Stimulated activated CD8-positive, alpha-beta memory T cell treated with anti-CD3 and anti-CD28 coated beads, Interleukin-15, amount 100 ng/mL, for 1 hour (primary cell): ENCODE measurements around the gene SPCS3.
"Not testable (repeated sequence)": the region's sequence is repeated elsewhere in the genome, so short reads cannot be mapped to it uniquely, and the experiment has no call there.

Source experiments
- DNase-seq: peaks from one replicate; pipeline ENCODE4 v3.0.0-alpha.2; 2020; ENCODE audit warnings: low read depth

The SPCS3 gene

DNA sequence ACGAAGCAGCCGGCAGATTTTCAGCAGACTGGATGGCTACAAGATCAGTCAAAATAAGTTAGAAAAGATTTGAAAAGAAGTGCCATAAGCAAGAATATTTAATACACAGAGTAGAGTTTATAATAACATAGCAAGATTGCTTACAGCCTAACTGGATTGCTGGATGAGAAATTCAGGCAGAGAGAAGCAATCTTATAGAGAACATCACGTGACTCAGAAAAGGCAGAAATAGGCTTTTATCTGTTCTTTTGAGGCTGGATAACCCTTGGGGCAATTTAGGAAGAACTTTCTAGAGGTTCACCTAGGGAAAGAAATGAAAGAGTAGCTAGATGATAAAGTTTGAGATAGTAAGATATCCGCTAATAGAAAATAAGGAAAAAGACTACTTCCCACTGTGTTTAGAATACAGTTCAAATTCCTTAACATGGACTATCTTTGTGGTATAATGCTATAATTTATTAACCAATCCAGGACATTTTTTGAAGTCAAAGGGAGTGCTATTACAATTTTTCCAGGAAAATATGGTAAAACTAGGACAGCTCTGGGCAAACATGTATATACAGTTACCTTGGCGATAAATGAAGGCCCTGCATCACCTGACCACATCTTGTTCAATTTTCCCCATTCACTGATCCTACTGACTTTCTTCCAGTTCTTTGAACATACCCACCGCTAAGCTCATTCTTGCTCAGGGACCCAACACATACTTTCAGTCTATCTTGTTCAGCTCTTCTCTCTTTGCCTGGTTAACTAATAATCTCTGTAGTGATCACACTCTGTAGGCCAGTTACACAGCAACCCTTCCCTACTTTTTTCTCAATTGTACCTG, 12.7 kb upstream of the SPCS3 start:
- DNase-seq = no peak

DNA sequence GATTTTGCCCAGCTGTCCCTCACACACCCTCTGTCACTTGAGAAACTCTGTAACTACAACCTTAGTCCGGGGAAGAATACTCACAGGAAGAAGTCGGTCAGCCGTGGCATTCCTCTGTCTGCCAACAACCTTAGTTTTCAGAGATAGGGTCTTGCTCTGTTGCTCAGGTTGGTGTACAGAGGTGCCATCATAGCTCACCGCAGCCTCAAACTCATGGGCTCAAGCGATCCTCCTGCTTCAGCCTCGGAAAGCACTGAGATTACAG, 12.2 kb upstream of the SPCS3 start:
- DNase-seq = no peak

DNA sequence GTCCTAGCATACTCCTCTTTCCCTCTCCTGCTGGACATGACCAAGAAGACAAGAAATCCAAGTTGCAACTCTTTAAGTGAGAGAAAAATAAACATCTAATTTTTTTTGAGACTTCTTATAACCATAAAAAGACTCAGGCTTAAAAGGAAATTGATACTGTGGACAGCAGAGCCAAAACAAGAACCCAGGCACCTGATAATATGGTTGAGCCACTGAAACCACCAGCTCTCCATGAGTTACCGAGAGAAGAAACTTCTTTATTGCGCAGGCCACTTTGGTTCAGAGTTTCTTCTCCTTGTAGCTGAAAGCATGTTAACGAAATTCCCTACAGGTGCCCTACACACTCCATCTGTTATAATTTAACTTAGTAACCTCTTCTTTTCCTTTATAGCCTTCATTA, 11.3 kb upstream of the SPCS3 start:
- no peak for DNase-seq

DNA sequence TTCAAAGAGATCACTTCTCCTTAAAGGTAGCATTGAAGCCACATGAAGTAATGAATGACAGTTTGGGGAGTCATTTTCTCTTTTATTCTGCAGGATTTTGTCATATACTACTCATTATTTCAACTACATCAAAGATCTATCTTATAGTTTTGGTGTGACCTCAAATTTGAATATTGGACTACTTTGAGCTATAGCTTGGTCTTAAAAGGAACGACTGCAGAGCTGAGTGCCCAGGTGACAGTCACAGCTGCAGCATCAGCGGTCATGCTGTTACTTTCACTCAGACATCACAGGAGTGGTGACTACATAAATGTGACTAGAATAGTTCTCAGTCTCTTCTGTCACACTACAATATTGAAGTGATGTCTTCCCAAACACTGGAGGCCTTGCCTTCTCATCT, 10.7 kb upstream of the SPCS3 start:
- DNase-seq = no peak

DNA sequence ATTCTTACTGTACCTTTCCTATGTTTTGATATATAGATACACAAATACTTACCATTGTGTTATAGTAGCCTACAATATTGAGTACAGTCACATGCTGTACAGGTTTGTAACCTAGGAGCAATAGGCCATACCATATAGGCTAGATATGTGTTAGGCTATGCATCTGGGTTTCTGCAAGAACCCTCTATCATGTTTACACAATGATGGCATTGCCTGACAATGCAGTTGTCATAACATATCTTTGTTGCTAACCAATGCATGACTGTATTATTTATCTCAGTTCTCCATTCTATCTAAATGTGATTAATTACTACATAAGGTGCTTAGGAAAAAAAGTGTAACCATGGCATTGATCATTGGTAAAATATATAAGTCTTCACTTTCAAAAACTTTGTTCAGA, 10.0 kb upstream of the SPCS3 start:
- no peak for DNase-seq

DNA sequence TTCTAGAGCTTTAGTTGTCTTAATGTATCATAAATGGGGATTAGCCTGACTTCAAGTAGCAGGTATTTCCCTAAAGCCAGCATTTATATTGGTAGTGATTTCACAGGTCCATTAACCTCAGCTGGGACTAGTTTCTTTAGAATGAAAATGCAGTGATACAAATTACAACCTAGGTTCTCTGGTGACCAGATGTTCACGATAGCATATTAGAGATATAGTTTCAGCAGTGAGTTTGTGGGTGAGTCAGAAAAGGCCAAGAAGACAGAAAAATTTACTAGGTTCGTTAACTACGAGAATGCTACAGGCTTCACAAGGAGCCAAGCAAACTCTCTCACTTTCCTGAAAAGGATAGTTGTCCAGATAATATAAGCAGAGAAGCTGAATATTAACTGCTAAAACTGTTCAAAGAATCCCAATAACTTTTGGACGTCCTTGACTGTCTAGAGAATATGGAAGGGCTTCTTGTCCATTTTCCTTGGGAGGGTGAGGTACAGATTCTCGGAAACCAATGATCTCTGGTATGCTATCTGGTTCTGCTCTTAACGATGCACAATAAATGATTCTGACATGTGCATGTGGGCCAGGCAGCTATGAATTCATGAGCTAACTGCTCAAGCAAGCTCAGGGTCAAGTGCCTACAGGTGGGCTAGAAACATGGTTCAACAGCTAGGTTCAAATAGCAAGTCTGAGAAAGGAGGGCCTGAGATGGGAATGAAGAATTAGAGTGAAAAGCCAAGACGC, 6.0 kb upstream of the SPCS3 start:
- DNase-seq = no peak

DNA sequence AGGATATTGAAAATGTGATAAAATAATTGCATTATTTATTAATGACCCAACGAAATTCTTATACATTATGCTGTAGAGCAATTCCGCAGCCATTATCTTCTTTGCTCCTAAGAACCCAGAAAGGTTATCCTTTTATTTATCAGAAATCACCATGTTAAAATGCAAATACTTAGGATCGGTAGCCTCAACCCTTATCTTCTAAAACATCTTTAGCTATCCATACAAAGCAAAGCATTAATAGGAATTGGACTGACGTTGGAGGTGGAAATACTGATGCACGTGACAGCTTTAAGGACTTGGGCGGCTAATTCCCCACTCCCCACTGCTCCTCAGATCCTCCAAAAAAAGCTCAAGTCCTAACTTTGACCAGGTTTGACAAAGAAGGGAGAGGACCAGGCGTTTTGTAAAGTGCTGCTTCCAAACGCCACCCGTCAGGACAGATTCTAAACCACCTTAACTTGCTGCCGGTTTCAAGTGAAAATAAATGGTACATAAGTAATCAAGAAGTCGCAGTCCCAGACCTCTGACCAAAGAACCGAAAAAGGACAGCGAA, 539 bp upstream of the SPCS3 start:
- no peak for DNase-seq

DNA sequence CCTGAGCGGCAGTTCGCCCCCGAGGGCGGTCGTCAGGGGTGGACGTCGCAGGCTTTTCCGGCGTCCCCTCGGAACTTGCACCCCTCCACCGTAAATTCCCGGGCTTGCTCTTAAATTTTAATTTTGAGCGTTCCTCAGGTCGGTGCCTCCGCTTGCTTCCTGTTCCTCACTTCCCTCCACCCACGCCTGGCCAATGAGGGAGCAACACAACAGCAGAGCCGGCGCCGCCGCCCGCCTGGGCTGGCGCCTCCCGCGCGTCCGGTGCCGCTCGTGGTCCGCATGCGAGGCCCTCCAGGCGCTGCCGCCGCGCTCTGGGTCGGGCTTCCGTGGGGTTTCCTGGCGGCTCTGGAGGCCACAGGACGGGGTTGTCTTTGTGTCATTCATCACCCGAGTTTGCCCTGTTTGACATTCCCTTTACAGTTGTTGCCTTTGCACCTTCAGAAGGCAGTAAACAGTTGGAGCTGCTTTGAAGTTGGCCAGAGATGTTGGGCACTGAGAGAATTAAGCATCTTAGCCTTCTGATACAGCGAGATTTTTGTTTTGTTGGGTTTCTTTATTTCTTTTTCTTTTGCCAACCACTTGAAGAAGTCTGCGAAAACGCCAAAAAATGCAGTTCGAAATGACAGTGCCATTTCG, 692 bp downstream of the SPCS3 start:
- peak; percentile 74 for DNase-seq

DNA sequence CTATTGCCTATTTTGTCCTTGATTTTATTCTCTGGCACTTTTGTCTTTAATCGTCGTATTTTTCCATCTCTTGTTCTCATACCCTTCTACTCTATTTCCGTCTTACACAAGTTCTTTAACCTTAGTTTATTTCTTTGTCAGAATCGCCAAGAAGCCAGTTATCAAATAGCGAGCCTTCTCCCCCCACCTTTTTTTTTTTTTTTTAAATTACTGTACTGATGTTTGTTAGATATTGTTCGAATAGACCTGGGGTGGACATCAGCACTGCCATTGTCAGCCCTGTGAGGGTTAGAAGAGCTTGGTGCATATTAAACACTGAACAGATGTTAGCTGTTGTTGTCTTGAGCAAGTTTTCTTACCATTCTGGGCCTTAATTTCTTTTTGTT, 1.2 kb downstream of the SPCS3 start:
- DNase-seq = no peak

DNA sequence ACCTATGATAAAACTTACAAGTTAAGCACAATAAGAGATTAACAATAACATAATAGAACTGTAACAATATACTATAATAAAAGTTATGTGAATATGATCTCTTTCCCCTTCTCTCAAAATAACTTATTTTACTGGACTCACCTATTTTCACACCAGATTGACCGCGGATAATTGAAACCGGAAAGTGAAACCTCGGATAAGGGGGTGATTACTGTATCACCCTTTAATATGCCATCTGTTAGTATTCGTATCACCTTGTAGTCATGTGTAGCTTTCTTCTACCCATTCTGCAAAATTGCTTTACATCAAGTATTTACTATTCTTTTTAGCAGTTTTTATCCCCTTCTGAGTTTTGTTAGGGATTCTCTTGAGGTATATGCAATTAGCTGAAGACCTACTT, 1.8 kb downstream of the SPCS3 start:
- no peak for DNase-seq

DNA sequence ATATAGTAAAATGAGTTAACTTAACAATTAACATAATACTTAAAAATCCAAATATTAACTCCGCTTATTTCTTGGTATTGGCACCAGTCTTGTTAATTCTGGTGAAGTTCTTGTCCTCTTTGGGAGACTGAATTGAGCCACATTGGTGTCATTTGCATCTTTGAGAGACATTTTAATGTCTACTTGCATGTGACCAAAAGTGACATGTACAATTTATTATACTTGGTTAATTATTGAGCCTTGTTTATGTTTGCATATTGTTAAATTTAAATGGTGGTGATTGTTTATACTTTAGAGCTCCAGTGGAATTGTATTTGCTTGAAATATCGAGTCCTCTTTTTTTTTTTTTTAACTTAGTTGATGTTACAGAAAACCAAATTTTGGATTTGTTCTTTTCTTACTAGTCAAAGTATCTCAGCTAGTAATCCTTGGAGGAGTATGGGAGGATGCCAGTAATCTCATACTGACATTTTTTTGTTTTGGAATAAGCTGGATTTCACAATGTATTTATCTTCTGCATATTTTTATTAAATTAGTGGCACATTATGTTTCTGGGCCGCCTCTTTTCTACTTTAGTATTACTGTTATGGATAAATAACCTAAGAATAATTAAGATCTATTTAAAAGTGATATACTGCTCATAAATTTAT, 3.9 kb downstream of the SPCS3 start:
- DNase-seq = no peak

DNA sequence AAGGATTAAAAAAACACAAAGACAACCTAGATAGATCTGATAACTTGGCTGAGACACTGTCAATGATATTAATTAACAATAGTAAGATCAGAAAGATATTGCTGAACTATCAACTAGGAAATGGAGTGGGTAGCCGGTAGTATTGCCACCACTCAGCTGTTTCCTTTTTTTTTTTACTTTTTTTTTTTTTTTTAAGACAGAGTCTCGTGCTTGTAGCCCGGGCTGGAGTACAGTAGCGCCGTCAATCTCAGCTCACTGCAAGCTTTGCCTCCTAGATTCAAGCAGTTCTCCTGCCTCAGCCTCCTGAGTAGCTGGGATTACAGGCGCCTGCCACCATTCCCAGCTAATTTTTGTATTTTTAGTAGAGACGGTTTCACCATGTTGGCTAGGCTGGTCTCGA, 5.1 kb downstream of the SPCS3 start:
- DNase-seq = not testable (repeated sequence)

DNA sequence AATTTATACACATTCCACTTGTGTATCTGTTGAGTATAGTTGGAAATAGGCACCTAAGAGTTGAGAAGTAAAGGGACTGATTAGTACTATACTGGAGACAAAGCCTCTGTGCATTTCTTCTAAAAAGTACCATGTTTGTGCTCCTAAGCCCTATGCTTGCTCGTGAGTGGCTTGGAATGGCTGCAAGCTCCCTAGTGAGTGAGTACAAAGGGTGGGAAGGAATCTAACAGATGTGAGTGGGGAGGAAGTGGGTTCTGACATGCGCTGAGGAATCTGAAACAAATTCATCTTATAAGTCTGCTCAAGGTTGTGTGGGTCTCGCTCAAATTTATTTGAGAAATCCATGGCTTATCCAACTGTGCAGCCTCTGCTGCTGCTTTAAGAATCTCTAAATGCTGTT, 13.3 kb downstream of the SPCS3 start:
- no peak for DNase-seq

DNA sequence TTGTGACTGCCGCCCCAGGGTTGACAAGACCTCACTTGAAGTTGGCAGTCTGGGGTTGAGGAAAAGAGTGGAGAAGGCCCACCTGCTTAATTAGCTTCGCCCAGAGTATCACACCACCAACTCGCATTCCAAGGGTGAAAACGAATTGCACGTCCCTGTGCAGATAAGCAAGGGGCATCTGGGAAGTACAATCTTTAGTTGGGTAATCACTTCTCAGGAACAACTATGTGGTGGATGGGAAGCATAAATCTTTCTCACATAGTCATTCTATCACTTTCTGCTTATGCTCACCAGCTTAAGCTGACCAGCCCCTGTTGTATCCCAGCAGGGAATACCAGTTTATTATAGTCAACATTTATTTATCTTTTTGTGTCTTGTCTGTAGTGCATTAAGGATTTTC, 14.3 kb downstream of the SPCS3 start:
- no peak for DNase-seq

DNA sequence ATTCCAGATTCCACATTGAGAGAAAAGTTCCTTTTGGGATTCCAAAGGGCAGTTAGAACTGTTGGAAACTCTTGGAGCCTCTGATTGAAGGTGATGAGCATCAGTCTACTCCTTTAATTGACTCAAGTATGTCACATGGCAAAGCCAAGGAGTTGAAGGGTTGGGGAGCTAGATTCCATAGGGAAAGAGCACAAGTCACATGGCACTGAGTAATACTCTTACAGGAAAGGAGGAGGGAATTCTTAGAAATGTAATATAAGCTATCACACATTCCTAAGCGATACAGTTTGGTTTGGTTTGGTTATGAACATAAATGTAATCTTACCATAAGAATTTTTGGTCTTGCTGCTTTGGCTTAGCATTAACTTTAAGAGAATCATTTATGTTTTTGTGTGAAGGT, 15.7 kb downstream of the SPCS3 start:
- no peak for DNase-seq

DNA sequence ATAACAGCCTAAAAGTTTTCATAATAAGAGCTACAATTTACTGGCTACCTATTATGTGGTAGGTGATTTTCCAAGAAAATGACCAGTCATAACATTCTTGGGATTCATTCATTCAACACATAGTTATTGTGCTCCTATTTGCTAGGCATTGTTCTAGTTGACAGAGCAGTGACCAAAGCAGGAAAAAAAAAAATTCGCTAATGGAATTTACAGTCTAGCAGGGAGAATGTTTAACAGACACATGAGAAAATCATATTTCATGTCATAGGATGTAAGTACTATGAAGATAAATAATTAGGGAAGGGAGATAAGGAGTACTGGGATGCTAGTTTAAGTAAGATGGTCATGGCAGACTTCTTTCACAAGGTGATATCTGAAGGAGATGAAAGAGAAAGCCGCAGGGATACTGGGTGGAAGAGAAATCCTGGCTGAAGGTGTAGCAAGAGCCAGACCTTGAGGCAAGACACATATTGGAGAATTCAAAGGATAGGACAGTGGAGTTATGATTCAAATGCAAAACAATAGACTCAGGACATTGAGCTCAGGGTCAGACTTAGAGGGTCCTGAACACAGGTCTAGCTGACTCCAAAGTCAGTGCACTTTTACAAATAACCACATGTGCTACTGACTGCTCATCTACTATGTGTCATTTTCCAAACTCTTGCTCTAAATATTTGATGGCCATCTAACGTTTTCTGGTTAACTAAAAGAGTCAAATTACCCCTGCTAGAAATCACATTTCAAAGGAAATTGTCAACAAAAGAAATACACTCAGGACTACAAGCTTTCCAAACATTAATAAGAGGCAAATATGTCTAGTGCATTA, 20.4 kb downstream of the SPCS3 start:
- DNase-seq = no peak

DNA sequence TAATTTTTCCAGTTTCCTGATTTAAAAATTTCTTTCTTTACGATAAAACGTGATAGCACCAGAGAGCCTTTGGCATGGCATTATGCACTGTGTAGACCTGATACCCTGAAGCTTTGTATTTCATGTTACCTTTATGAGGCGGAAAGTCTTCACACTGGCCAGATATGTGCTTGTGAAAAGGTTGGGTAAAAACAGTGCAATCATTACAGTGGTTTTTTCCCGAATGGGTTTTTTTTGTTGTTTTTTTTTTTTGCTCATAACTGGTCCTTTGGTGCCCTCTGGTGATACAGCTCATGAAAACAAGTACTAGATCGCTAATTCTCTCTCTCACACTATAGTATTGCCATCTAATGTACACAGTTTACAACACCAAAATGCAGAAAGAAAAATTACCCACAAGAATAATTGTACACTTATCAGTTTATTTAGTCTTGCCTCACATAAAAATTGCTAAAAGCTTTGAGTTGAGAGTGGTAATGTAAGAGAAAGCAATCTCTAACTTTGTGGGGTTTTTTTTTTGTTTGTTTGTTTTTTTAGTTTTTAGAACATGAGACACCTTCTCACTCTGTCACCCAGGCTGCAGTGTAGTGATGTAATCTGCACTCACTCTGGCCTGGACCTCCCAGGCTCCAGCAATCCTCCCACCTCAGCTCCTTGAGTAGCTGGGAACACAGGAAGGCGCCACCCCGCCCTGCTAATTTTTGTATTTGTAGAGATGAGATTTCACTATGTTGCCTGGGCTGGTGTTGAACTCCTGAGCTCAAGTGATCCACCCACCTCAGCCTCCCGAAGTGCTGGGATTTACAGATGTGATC, 21.3 kb downstream of the SPCS3 start:
- DNase-seq = no peak

DNA sequence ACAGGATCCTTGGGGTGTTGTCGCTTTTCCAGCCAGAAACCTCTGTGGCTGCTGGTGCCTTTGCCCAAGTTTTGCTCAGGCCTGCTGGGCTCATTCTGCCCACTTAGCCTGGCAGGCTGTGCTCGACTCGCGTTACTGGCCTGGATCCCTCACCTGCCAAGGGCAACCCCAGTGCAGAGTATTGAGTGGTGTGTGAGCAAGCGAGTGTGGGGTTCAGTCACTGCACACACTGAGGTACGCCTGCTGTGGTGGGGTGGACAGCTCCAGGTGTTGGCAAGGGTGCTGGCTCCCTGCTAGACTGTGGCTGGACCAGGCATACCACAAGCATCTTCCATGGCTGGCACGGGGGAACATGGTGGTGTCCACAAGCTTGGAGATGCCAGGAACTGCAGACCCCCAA, 22.6 kb downstream of the SPCS3 start:
- DNase-seq = no peak

DNA sequence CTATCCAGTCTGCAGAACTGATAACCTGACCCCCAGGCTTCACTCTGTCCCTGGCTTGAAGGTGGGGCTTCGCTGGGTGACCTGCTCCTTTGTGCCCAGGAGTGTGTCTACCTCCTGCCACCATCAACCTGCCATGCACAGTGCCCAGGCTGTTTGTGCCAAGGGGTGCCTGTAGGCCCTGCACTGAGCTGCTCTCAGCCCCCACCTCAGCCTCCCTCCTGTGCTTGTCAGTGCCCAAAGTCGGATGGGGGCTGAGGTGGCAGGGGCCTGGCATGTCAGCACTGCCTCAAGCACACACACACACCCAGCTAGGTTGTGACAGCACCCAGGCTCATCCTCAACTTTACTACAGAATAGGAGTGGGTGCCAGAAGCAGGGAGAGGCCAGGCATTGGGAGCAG, 23.5 kb downstream of the SPCS3 start:
- no peak for DNase-seq

DNA sequence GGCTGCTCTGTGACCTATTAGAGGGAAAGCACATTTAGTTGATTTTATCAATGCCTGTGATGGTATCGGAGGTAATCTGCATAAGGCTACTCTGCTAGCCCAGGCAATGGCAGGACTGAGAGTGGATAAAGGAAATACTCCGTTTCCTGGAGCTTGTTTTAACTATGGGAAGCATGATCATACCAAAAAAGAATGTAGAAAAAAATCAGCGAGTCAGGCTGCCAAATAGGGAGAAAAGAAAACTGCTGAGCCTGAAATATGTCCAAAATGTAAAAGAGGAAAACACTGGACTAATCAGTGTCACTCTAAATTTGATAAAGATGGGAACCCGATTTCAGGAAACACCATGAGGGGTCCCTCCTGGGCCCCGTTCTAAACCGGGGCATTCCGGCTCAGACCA, 25.6 kb downstream of the SPCS3 start:
- not testable (repeated sequence) for DNase-seq

DNA sequence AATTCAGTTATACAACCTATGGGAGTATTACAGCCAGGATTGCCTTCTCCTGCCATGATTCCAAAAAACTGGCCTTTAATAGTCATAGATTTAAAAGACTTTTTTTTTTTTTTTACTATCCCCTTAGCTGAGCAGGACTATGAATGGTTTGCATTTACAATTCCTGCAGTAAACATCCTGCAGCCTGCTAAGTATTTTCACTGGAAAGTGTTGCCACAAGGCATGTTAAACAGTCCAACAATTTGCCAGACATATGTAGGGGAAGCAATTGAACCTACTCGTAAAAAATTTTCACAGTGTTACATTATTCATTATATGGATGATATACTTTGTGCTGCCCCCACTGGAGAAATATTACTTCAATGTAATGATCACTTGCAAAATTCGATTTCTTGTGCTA, 27.1 kb downstream of the SPCS3 start:
- not testable (repeated sequence) for DNase-seq
